Activated CD8-positive, alpha-beta memory T cell treated with anti-CD3 and anti-CD28 coated beads for 48 hours (primary cell): ENCODE data around the gene PPP1CC.
"Not testable (repeated sequence)": the region's sequence is repeated elsewhere in the genome, so short reads cannot be mapped to it uniquely, and the experiment has no call there.

Source experiments
- DNase-seq, 3 experiments: peaks; one replicate each; pipeline ENCODE4 v3.0.0-alpha.2; 2020; ENCODE audit warnings: low read depth in 2 of 3, low spot score in 2 of 3

PPP1CC gene

GRCh38 chr12:110756611-110757010, 13.9 kb upstream of the PPP1CC start:
- no peak for DNase-seq

GRCh38 chr12:110754101-110754793, 11.6 kb upstream of the PPP1CC start:
- DNase-seq, result no peak

- DNase-seq, result no peak
These were observed 8.2 kb upstream of the PPP1CC start for GRCh38 chr12:110750784-110751461.

GRCh38 chr12:110746550-110746949, 3.9 kb upstream of the PPP1CC start:
- no peak for DNase-seq

- no peak for DNase-seq
These were observed 3.0 kb upstream of the PPP1CC start for GRCh38 chr12:110745542-110746284.

- DNase-seq, result no peak
These were observed 2.0 kb upstream of the PPP1CC start for GRCh38 chr12:110744601-110745264.

- DNase-seq, result no peak
These were observed 1.5 kb upstream of the PPP1CC start for GRCh38 chr12:110744151-110744571.

- DNase-seq, result no peak
These were observed 941 bp upstream of the PPP1CC start for GRCh38 chr12:110743571-110744093.

GRCh38 chr12:110742096-110742717, 484 bp downstream of the PPP1CC start:
- no peak for DNase-seq

GRCh38 chr12:110741341-110742095, 1.2 kb downstream of the PPP1CC start:
- no peak for DNase-seq

- no peak for DNase-seq
These were observed 2.8 kb downstream of the PPP1CC start for GRCh38 chr12:110739894-110740293.

- DNase-seq, result no peak
These were observed 3.2 kb downstream of the PPP1CC start for GRCh38 chr12:110739488-110739887.

- no peak for DNase-seq
These were observed 5.2 kb downstream of the PPP1CC start for GRCh38 chr12:110737532-110737931.

- not testable (repeated sequence) for DNase-seq
These were observed 5.7 kb downstream of the PPP1CC start for GRCh38 chr12:110737016-110737415.

GRCh38 chr12:110733900-110734299, 8.8 kb downstream of the PPP1CC start:
- DNase-seq, result no peak

- DNase-seq, result no peak
These were observed 9.5 kb downstream of the PPP1CC start for GRCh38 chr12:110733089-110733715.

GRCh38 chr12:110732572-110732971, 10.1 kb downstream of the PPP1CC start:
- no peak for DNase-seq

GRCh38 chr12:110731479-110731878, 11.2 kb downstream of the PPP1CC start:
- no peak for DNase-seq

GRCh38 chr12:110728628-110729027, 14.1 kb downstream of the PPP1CC start:
- DNase-seq, result no peak
